HCEC 1CT (cell line): ENCODE results near the gene DCAF15.

Source experiments
- DNase-seq: peaks from one replicate; pipeline ENCODE4 v3.0.0-alpha.2; 2017

Gene DCAF15

GRCh38 chr19:13978351-13979243 lies 26.3 kb downstream of the DCAF15 start:
- no peak for DNase-seq

- no peak for DNase-seq
Measured at GRCh38 chr19:13979244-13979615, 26.9 kb downstream of the DCAF15 start.

GRCh38 chr19:13979686-13980085 lies 27.4 kb downstream of the DCAF15 start:
- DNase-seq = no peak

- no peak for DNase-seq
Measured at GRCh38 chr19:13980340-13980739, 28.0 kb downstream of the DCAF15 start.

- DNase-seq = no peak
Measured at GRCh38 chr19:13981021-13981420, 28.7 kb downstream of the DCAF15 start.

GRCh38 chr19:13981467-13981866 lies 29.2 kb downstream of the DCAF15 start:
- DNase-seq = no peak

GRCh38 chr19:13981988-13982501 lies 29.7 kb downstream of the DCAF15 start:
- DNase-seq = no peak

- no peak for DNase-seq
Measured at GRCh38 chr19:13982773-13983172, 30.5 kb downstream of the DCAF15 start.

- DNase-seq = no peak
Measured at GRCh38 chr19:13983213-13983889, 31.0 kb downstream of the DCAF15 start.

- no peak for DNase-seq
Measured at GRCh38 chr19:13984186-13984585, 31.9 kb downstream of the DCAF15 start.

- DNase-seq = no peak
Measured at GRCh38 chr19:13984875-13985741, 32.8 kb downstream of the DCAF15 start.

- DNase-seq = no peak
Measured at GRCh38 chr19:13985771-13986347, 33.5 kb downstream of the DCAF15 start.

- peak; percentile 51 for DNase-seq
Measured at GRCh38 chr19:13986348-13986904, 34.1 kb downstream of the DCAF15 start.

GRCh38 chr19:13987101-13987890 lies 35.0 kb downstream of the DCAF15 start:
- no peak for DNase-seq

GRCh38 chr19:13989487-13989886 lies 37.2 kb downstream of the DCAF15 start:
- DNase-seq = no peak

GRCh38 chr19:13990085-13990484 lies 37.8 kb downstream of the DCAF15 start:
- DNase-seq = no peak

- DNase-seq = no peak
Measured at GRCh38 chr19:13992025-13992424, 39.7 kb downstream of the DCAF15 start.

GRCh38 chr19:13993590-13994300 lies 41.4 kb downstream of the DCAF15 start:
- DNase-seq = no peak

- DNase-seq = no peak
Measured at GRCh38 chr19:13995017-13995728, 42.9 kb downstream of the DCAF15 start.
